Prostate gland (tissue), 2 donors: ENCODE data around the gene FBXL13. TPM values are rescaled to one million over a fixed set of nuclear protein-coding genes. Genes with fewer than 3 reads are reported as not detected.

Experiments
- DNase-seq: peaks from one replicate; pipeline ENCODE4 v3.0.0-alpha.2; 2019; ENCODE audit warnings: low spot score
- H3K27ac ChIP-seq, 2 donors: fragments of 200-600 bp; sonication (generic); 2 replicates each; pipeline ENCODE4 v1.5.1; 2017 to 2019
- H3K27me3 ChIP-seq: fragments of 200-600 bp; sonication (generic); replicated peaks from 2 replicates; pipeline ENCODE4 v1.5.1; 2019; ENCODE audit not compliant: insufficient read depth
- H3K36me3 ChIP-seq, 2 donors: fragments of 200-600 bp; sonication (generic); 1 replicate in 1 of 2; 2 replicates in 1 of 2; pipeline versions ENCODE4 v1.5.1 to v1.8.1; 2017 to 2019
- H3K4me1 ChIP-seq: fragments of 200-600 bp; sonication (generic); replicated peaks from 2 replicates; pipeline ENCODE4 v1.5.1; 2019
- H3K4me3 ChIP-seq, 2 donors: fragments of 200-600 bp; sonication (generic); 2 replicates each; pipeline ENCODE4 v1.5.1; 2017 to 2019
- H3K9me3 ChIP-seq: fragments of 200-600 bp; sonication (generic); 2 replicates; pipeline ENCODE4 v1.5.1; 2017
- POLR2A ChIP-seq: fragments of 450-650 bp; IDR thresholded peaks from one replicate; pipeline ENCODE4 v1.6.1; 2016; ENCODE audit warnings: antibody characterized with exemption, mild to moderate bottlenecking
- POLR2AphosphoS5 ChIP-seq: sonication (generic); formaldehyde crosslinking; IDR thresholded peaks from one replicate; pipeline ENCODE4 v1.6.1; 2017; ENCODE audit warnings: antibody characterized with exemption
- WGBS: methylation state at CpG from one replicate; pipeline ENCODE4 v1.1.5; 2018; 5-methylcytosine and 5-hydroxymethylcytosine counted together
- intact Hi-C: fragments of 100-400 bp; cut with DNase I; formaldehyde crosslinking; loops from one replicate; pipeline ENCODE4 v1.14.2; 2022
- total RNA-seq, 2 donors: library from RNA; depleted of rRNA; stranded (reverse); fragments of >200 nt; gene quantifications; one replicate each; pipeline ENCODE4 v1.1.0, GENCODE V29; 2016
- TF ChIP-seq, protein P1 (sequence below), 4 experiments: fragments of 200-600 bp in 2 of 4; fragments of 450-650 bp in 2 of 4; sonication (generic) in 2 of 4; IDR thresholded peaks; 1 replicate in 3 of 4; 2 replicates in 1 of 4; pipeline ENCODE4 v1.5.1; 2016 to 2019; ENCODE audit warnings: antibody characterized with exemption in 4 of 4, mild to moderate bottlenecking in 2 of 4, moderate library complexity in 2 of 4

The FBXL13 gene
- total RNA-seq, 2 donors from 2014 or later, result 2.6 to 5.4 TPM

DNA sequence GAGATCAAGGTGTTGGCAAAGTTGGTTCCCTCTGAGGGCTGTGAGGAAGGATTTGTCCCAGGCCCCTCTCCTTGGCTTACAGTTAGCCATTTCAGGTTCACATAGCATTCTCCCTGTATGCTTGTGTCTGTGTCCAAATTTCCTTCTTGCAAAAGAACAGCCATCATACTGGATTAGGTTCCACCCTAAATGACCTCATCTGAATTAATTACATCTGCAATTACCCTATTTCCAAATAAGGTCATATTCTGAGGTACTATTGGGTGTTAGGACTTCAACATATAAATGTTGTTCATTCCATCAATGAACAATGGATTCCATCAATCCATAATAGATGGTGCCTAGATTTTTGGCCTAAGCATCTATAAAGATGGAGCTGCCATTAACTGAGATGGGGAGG is 178.0 kb downstream of the FBXL13 start:
- no peaks in the 10 kb centered on the region for H3K9me3 ChIP-seq
- DNase-seq, result no peak
- no peak for TF ChIP-seq POLR2AphosphoS5
- H3K4me1 ChIP-seq, result no peaks in the 10 kb centered on the region
- intact Hi-C loops, result no loop called here
- H3K27ac ChIP-seq, result no peak overlapping the region
- no peaks in the 10 kb centered on the region for H3K36me3 ChIP-seq
- no peak overlapping the region for H3K4me3 ChIP-seq
- no peaks in the 10 kb centered on the region for H3K27me3 ChIP-seq

DNA sequence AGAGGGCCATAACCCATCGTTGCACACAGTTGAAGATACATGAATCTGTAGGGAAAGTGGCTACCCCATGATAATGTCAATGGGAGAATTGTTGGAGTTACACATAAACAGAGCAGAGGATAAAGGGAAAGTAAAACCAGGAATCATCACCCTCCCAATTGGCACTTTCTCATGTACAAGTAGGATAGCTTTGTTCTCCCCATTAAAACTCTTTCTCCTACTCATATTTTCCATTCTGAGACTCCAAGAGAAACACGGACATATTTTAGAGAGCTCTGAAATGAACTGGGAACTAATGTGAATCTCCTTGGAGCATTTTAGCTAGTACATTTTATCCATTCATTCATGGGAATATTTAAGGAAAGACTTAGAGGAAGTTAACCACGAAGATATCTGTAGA is 179.0 kb downstream of the FBXL13 start:
- Histone ChIP-seq H3K9me3 (no peaks in the 10 kb centered on the region), H3K27me3 (no peaks in the 10 kb centered on the region), H3K4me3 (no peak overlapping the region), H3K27ac (no peak overlapping the region), H3K4me1 (no peaks in the 10 kb centered on the region), H3K36me3 (no peaks in the 10 kb centered on the region)
- DNase-seq, result no peak
- WGBS, result 46% methylated on average over 3 of the region's 3 CpGs
- TF ChIP-seq, protein P1, sequence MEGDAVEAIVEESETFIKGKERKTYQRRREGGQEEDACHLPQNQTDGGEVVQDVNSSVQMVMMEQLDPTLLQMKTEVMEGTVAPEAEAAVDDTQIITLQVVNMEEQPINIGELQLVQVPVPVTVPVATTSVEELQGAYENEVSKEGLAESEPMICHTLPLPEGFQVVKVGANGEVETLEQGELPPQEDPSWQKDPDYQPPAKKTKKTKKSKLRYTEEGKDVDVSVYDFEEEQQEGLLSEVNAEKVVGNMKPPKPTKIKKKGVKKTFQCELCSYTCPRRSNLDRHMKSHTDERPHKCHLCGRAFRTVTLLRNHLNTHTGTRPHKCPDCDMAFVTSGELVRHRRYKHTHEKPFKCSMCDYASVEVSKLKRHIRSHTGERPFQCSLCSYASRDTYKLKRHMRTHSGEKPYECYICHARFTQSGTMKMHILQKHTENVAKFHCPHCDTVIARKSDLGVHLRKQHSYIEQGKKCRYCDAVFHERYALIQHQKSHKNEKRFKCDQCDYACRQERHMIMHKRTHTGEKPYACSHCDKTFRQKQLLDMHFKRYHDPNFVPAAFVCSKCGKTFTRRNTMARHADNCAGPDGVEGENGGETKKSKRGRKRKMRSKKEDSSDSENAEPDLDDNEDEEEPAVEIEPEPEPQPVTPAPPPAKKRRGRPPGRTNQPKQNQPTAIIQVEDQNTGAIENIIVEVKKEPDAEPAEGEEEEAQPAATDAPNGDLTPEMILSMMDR (IDR thresholded peaks at IDR 0.05), result no peak
- TF ChIP-seq POLR2A, result no peak
- no peak for TF ChIP-seq POLR2AphosphoS5
- intact Hi-C loops, result no loop called here

DNA sequence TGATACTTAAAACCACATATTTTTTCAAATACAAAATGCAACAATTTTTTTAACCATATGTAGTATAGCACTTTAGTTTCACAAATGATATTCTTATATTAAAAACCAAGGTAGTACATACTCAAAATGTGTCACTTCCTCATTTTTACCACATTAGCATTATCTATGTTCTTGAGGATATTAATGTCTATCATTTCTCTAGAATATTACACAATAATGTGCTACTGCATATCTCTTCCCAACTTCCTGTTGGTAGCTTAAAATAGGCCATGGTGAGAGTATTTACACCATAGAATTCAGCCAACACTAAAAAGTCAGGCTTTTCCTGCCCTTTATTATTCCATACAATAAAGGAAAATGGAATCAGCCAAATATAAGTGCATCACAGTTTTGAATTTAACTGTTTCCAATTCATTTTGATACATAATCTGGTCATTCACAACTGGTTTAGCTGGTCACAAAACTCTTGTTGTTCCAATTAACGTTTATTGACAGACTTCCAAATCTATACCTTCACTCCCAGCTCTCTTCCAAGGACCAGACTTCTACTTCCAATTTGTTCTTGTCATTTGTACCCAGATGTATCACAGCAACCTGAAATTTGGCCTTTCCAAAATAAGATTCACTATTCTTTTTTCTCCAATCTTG is 181.8 kb downstream of the FBXL13 start:
- intact Hi-C loops, result no loop called here
- no peak for DNase-seq
- WGBS, result 80% methylated on average over 1 of the region's 1 CpG
- no peaks in the 10 kb centered on the region for H3K36me3 ChIP-seq
- no peaks in the 10 kb centered on the region for H3K27me3 ChIP-seq
- H3K4me3 ChIP-seq, result no peak overlapping the region
- no peaks in the 10 kb centered on the region for H3K4me1 ChIP-seq
- TF ChIP-seq POLR2AphosphoS5 (no peak), POLR2A (no peak)
- TF ChIP-seq, protein P1 (IDR thresholded peaks at IDR 0.05), result no peak
- H3K9me3 ChIP-seq, result no peaks in the 10 kb centered on the region
- H3K27ac ChIP-seq, result no peak overlapping the region

DNA sequence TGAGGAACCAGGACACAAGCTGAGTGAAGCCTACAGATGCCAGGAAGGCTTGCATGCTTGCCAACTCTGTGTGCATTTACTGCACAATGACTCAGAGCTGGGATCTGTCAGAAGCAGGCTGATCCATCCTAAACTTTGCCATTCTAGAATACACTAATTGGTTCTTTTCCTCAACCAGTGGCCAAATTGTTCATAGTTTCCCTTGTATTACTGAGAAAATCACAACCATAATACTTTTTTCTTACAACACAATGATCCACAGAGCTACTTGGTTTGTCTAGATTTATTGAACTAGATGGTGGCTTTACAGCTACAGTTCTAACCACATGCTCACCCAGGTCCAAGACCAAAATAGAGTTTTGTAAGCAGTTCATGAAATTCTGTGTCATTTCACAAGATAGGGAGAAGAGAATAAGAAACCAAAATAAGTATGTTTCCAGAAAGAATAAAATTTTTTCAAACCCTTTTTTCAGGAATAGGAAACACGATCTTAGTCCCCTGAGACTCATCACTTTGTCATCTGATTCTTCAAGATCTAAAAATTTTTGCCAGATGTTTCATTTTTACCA is 182.8 kb downstream of the FBXL13 start:
- H3K4me1 ChIP-seq, result no peaks in the 10 kb centered on the region
- intact Hi-C loops, result no loop called here
- peak; percentile 36 for TF ChIP-seq POLR2AphosphoS5
- TF ChIP-seq POLR2A, result no peak
- TF ChIP-seq, protein P1 (IDR thresholded peaks at IDR 0.05), result no peak
- no peak overlapping the region for H3K4me3 ChIP-seq
- no peaks in the 10 kb centered on the region for H3K9me3 ChIP-seq
- H3K36me3 ChIP-seq, result no peaks in the 10 kb centered on the region
- H3K27ac ChIP-seq, result no peak overlapping the region
- 52% methylated on average over 1 of the region's 1 CpG for WGBS
- peak; percentile 58 for DNase-seq
- H3K27me3 ChIP-seq, result no peaks in the 10 kb centered on the region

DNA sequence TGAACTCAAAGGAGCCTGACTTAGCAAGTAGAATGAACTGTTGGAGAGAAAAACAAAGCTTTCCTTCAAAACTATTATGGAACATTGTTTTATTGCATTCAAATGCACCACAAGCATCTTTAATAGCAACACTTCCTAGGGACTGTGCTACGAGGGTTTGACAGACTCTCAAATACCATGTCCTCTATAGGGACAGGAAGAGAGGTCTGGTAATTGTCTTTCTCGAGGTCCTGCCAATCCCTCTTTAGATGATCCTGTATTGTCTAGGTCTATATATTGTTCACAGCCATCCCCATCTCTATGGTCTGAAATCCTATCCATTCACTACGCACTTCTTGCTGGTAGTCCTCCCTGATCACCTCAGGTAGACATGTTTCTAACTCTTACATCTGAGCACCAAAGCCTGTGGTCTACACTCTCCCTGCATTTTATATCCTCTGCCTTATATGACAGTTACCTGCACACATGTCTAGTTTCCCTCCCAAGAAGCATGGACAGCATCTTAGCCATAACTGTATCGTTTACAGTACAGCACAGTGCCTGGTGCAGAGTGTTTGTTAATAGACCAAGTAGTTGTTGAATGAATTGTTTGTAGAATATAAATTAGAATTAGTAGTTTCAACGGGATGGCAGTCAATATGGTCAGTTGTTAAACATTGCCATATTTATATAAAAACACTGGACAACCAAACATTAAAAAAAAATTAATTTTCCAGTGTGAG is 183.5 kb downstream of the FBXL13 start:
- Histone ChIP-seq H3K9me3 (no peaks in the 10 kb centered on the region), H3K4me1 (no peaks in the 10 kb centered on the region), H3K27ac (no peak overlapping the region), H3K27me3 (no peaks in the 10 kb centered on the region), H3K36me3 (no peaks in the 10 kb centered on the region), H3K4me3 (no peak overlapping the region)
- DNase-seq, result no peak
- intact Hi-C loops, result no loop called here
- 65% methylated on average over 5 of the region's 5 CpGs for WGBS
- TF ChIP-seq, protein P1 (IDR thresholded peaks at IDR 0.05), result no peak
- TF ChIP-seq POLR2A, result no peak
- no peak for TF ChIP-seq POLR2AphosphoS5
